HG03159 (cell line): ENCODE data around the gene TFF3.

ENCODE experiments used
- ATAC-seq: cut with Tn5 transposase; IDR thresholded peaks from one replicate; pipeline ENCODE4 v1.9.1; 2021; ENCODE audit warnings: mild to moderate bottlenecking, moderate library complexity; ENCODE audit not compliant: unreplicated experiment

TFF3 gene

DNA sequence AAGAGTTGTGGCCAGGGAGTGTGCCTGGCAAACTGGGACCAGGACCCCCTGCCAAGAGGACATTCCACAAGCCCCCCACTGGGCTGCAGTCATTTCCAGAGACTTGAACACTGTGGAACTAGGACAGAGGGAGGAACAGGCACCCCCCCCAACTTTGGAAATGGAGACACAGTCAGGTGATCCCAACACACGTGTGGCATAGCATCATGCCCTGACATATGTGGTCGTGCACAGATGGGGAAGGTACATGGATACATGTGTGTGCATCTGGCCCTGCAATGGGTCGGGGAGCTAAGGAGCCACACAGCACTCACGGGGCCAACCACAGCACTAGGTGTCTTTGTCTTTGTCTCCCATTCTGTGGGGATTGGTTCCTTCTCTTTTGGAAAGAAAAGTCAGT, 6.6 kb upstream of the TFF3 start:
- ATAC-seq, result no peak

DNA sequence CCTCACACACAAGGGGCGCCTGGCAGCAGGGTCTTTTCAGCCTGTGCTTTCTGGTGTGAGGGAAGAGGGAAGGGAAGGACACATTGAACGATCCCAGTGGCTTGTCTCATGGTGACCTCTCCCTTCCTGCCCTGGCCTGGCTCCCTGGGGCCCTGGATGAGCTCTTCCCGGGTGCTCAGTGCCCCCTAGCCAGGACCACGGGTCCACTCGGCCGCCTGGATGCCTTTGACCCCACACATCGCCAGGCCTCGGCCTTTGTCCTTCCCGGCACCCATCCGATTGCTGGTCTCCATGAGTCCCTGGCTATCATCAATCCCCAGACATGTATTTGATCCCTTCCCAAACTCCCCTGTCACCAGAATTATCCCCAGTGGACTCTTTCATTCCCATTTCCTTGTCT, 6.0 kb upstream of the TFF3 start:
- ATAC-seq, result no peak

DNA sequence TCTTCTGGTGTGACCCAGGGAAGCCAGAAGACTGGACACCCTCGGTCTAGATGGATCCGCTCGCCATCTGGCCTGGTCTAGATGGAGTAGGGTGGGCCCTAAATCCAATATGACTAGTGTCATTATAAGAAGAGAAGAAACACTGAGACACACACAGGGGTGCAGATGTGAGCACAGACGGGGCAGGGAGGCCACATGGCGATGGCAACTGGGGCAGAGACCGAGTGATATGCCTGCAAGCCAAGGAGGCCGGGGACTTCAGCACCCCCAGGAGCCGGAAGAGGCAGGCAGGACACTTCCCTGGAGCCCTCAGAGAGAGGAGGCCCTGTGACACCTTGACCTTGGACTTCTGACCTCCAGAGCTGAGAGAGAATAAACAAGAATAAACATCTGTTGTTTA, 5.6 kb upstream of the TFF3 start:
- no peak for ATAC-seq

DNA sequence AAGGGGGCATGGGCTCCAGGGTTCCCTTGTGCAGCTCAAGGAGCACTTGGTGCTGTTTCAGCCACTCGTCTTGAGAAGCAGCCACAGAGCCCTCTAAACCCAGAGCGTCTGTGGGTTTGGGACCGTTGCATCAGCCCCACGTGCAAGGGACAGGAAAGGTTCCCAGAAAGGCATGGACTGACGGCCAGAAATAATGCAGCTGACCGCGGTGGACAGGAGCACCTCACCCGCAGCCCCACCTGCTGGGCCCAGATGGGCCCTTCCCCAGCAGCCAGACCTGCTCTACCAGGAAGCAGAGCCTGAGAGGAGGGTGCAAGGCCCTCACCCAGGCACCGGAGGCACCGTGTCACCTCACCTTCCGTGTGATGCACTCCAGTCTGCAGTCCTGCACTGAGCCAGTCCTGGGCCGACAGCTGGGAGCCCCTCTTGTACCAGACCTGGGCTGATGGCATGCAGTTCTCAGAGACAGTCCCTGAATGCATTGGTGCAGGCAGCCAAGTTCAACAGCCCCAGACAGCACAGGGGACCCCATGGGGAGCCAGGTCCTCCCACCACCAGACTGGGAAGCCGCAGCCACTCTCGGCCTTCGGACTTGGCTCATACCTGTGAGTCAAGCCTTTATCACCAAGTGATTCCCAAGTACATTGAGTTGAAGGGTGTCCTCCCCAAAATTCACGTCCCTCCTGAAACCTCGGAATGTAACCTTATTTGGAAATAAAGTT, 4.8 kb upstream of the TFF3 start:
- ATAC-seq, result no peak

DNA sequence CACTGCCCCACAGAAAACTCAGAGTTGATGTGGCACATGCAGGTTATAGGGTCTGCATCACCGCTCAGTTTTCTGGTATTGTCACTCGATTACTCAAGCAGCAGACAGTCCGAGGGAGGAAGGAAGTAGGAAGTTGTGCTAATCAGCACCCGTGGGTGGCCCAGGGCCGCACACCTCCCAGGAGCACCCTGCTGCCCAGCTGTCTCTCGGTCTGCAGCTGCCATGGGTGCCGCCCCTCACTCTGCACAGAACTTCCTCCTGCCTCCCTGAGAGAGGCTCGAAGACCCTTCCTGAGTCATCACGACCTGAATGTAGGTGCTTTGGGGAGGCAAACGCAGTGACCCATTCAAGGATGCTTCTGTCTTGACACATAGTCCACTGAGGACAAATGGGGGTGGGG, 4.2 kb upstream of the TFF3 start:
- no peak for ATAC-seq

DNA sequence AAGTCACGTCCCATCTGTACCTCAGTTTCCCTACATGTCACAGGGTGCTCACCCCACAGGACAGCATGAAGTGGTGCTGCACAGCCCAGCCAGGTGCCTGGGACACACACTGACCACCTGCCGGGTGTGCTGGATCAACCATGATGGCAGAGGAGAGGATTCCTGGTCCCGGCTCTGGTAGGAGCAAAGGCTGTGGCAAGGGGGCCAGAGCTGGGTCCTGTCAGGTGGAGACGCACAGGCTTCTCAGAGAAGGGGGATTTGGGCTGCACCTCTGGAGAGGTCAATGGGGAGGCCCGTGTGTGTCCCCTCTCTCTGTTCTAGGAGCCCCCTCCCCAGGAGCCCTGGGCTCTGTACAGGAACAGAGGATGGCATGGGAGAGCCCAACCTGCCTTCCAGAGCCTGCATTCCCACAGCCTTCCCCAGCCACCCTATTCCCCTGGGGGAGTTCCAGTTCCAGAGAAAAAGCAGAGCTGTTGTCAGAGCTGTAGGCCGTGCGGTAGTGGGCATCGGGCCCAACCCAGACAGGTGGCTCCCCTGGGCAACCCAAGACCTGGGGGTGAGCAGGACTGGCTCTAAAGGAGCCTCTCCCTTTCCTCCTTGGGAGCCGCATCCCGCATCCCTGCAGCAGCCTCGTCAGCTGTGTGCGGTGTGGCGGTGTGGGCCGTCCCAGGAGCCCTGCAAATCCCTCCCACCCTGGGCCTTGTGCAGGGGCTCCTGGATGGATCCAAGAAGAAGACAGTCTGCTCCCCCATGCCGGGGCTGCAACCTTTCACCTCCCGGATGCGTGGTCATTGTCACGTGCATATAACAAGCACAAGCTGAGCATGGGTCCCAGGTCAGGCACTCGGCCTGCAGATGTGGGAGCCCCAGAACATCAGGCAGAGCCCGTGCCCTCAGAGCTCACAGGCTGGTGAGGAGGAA, 2.9 kb upstream of the TFF3 start:
- no peak for ATAC-seq

DNA sequence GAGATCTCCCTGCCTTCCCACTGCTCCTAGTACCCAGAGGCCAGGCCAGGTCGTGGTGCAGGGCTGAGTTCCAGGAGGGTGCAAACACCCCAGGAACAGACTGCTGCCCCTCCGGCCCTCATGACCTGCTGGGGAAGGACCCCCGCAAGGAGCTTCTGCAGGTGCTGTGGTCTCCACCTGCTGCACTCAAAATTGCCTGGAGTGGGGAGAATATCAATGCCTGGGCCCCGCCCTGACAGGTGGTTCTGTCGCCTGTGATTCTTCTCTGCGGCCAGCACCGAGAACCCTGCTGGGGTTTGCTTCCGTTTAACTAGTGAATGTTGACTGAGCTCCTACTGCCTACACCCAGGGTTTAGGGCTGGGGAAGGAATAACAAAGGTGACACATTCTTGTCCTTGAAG, 2.1 kb upstream of the TFF3 start:
- no peak for ATAC-seq

DNA sequence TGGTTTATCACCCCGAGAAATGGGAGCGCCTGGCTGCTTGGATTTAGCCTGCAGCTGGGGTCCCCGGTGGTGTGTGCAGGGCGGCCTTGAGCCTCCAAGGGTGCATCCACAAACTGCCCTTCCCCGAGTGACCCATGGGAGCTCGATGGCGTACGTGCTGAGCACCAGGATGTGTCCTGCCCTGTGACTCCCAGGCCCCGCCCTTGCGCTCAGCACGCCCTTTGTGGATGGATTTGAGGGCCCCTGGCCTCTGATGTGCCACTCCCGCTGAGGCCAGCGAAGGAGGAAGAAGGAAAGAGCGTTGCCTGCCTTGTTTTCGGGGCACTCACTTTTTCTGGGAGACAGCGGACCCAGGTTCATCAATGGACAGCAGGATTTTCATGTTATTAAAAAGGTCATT, 1.7 kb upstream of the TFF3 start:
- no peak for ATAC-seq

DNA sequence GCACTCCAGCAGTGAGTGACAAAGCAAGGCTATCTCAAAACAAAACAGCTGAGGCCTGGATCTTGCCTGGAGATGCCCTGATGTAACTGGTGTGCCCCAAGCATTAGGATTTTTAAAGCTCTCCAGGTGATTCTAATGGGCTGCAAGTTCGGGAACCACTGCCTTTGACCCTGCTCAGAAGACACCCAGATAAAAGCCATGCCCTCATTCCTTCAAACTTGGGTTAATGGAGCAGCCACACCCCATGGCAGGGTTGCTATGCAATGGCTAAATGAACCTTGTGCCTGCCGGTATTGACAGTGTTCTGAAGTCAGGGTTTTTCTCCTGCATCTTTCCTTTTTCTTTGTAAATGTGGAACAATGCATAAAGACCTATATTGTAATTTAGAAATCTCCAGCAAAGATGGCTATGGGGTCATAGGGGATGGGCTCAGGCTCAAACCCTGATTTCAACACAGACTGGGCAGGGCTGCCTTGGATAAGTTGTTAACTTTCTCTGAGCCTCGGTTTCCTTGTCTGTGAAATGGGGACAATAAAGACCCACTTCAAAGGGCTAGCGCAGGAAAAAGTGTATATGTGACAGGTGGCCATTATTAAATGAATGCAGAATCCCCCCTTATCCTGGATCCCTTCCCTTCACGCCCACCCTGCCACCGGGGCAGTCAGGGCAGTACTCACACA, 453 bp downstream of the TFF3 start:
- no peak for ATAC-seq

DNA sequence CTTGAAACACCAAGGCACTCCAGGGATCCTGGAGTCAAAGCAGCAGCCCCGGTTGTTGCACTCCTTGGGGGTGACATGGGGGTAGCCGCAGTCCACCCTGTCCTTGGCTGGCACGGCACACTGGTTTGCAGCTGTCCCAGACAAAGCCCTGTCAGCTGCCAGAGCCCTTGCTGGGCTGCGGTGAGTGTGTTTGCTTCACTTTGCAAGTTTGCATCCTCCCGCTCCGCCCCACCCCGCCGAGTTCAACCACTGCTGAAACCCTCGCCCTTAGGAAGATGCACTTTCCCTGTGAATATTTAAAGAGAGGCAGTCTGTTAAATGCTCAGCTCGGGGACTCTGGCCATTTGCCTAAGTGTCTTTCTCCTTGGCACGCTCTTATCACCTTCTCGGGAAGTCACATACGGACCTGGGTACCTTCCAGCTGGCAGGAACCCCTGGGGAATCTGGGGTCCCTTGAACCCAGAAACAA, 1.7 kb downstream of the TFF3 start:
- no peak for ATAC-seq

DNA sequence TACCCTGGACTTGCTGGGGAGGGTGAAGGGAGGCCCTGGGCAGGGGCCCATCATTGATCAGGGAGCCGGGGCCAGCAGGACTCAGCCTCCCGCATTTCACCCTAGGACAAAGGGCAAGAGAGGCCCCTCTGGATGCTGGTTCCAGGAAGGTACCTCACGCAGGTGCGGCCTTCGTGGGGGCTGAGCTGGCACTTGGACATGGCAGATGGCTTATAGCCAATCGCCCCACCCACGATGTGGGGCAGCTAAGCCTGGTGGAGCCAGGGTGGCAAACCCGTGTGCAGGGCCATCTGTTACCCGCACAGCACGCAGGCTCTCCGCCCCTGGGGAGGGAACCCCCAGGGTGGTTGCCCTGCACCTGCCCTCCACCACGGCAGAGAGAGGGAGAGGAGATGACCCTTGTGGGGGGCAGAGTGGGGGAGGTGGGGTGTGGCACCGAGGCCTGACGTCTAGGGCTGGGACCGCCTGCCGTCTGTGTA, 2.5 kb downstream of the TFF3 start:
- no peak for ATAC-seq

DNA sequence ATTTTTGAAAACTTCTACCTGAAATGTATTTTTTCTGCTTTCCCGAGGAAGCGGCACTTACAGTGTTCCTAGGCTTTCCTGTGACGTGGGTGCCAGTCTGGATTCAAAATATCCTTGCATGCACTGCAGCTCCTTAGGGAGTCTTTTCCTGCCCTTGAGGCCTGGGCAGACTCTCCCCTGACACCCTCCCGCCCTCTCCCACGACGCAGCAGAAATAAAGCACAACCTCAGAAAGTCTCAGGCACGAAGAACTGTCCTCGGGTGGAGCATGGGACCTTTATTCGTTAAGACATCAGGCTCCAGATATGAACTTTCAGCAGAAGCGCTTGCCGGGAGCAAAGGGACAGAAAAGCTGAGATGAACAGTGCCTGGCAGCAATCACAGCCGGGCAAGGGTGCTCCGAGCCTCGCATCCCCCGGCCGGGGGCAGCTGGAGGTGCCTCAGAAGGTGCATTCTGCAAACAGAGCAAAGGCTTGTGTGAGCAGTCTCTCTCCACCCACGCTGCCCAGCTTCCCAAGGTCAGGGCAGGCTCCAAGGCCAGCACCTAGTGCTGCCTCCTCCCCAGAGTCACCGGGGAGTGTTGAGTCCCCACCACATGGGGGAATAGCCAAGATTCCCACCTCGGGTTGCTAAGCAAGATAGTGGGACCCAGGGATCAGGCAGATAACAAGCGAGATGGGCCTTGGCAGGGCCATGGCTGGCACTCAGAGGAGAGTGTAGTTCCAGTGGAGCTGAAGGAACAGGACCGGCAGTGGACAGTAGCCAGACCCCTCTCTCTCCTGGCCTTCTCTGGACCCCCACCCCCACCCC, 3.2 kb downstream of the TFF3 start:
- no peak for ATAC-seq

DNA sequence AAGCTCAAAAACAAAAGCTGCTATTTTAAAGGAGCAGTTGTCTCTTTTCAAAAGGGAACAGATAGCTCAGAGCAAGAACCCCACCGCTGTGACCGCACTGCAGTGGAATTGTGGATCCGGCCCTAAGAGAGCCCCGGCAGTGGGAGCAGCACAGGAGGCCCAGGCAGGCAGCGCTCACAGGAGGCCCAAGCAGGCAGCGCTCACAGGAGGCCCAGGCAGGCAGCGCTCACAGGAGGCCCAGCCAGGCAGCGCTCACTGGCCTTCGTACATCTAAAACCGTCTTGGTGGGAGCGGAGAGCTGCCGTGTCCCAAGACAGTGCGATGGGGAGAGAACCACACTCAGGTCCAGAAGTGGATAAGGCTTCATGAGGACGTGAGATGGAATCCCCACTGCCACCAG, 4.0 kb downstream of the TFF3 start:
- no peak for ATAC-seq

DNA sequence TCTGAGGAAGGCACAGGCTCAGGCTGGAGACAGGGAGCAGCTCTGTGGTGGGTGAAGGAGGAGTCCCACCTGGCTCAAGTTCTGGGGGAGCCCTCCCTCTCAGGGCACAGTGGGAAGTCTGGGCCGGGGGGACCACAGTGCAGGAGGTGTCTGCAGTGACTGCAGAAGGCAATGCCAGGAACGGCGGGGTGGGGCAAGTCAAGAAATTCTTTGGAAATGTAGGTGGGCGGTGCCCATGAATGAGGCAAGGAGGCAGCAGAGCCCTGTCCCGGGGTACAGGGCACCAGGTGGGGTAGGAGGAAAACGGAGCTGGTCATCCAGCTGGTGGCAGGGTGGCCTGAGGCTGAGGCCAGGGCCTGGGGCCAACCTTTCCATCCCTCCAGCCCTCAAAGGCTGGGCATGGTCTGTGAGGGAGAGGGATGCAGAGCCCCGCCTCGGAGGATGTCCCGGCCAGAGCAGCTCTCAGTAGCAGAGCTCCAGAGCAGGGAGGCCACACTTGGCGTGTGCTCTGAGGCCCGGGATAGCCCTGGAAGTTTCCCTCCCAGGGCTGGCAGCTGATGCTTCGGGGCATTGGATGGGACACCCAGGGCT, 4.7 kb downstream of the TFF3 start:
- no peak for ATAC-seq

DNA sequence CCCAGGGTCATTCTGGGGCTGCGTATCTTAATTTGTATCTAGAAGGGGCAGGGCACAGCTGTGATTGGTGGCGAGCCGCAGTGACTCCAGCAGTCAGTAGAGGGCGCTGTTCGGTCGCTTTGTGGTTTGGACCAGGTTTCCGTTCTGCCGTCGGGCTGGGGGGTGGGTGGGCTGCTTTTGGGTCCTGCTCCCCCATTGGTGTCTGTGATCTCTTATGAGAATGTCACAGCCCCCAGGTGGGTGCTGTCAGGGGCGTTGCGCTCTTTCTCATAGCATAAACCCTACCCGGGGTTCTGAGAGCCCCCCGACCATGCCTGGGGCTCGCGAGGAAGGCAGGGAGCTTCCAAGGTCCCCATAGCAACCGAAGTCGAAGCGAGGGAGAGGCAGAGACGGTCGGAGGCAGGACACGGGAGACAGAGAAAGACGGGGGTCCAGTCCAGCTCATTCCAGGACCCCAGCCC, 5.4 kb downstream of the TFF3 start:
- ATAC-seq, result no peak

DNA sequence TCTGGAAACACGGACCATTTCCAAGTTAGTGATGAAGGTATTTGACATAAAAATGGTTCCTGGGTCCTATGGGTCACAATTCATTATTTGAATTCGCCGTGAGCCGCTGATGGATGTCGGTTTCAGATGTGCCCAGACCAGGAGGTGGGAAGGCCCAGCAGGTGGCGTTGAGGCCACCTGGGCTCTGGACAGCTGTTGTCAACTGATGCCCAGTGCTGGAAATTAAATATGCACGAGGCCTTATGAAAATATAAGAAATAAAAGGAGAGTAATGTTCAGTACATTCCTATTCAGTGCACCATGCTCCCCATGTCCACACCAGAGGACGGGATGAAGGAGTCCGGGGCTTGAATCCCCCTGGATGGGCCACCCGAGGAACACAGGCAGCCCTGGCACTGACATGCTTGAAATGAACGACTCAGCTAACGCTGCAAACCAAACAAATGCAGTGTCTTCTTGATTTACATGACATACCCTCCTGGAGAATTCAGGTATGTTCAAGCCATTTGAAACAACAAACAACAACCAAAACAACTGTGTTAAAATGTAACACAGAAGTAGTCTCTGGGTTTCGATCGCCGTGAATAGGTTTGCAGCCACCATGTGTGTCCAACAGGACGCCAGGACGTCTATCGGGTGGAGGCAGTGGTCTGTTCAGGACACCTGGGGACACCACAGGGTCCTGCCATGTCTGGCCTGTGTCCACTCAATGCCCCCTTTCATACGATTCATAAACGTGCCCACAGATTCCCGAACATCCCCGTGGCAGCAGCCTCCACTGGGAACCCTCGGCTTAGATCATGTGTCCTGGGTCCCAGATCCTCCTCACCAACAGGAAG, 6.1 kb downstream of the TFF3 start:
- ATAC-seq, result no peak

DNA sequence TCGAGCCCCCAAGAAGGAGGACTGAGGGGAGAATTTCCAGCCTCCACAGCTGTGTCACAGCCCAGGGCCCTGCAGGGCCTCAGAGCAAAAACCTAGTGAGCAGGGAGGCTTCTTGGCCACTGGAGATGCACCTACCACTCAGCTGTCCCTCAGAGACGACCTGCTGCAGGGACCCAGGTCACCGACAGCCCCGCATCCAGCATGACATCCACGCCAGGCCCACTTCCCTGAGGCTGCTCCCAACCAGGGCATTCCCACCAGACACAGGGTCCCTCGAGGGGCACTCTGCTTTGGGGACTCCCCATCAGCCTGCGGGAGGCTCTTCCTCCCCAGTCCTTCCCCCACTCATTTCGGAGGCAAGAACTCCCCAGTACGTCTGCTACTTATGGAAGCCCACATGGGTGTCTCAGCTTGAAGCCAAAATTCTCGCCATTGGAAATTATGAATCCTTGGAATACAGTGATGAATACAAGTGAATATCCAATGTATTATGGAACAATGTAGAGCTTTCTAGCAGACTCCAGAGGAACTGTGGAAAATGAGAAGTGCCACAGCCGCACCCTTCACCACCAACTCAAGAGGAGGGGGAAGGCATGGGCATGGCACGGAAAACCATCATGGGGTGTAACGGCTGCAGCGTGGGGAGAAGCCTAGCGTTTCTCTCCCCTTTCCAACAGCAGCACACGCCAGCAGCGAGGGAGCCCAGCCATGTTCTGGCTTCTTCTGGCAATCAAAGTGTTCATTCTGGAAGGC, 6.9 kb downstream of the TFF3 start:
- ATAC-seq, result no peak

DNA sequence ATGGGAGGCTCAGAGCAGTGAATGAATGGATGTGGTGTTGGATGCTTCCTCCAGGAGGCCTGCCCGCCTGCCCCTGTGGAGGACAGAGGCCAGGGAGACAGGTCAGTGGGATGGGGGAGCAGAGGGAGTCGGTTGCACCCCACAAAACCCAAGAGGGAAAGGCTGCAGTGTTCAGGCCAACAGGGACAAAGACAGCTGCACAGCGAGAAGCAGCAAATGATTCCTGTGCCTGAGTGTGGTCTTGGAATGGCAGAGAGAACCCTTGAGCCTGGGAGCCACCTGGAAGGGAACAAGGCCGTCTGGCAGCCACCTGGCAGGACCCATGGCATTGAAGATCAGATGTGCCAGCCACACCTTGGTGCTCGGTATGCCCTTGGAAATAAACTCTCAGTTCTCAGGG, 8.1 kb downstream of the TFF3 start:
- no peak for ATAC-seq
